Kidney (tissue), 14 donors: ENCODE results near the gene ITIH1. TPM values are rescaled to one million over a fixed set of nuclear protein-coding genes. Genes with fewer than 3 reads are reported as not detected.

Experiments used
- DNase-seq, 5 donors: peaks; one replicate each; pipeline ENCODE4 v3.0.0-alpha.2; 2013 to 2020
- FAIRE-seq: peaks from 2 replicates; lab custom pipeline; 2012; peaks lifted over from hg19 to GRCh38; lab: Jason Lieb, UNC
- H3K27ac ChIP-seq, 2 donors: one replicate each; pipeline ENCODE4 v1.7.0; 2013; ENCODE audit warnings: low read depth in 2 of 2, low read length in 2 of 2, inconsistent platforms in 1 of 2
- H3K27me3 ChIP-seq: one replicate; pipeline ENCODE4 v1.7.1; 2013; ENCODE audit warnings: low read length, inconsistent platforms; ENCODE audit not compliant: control insufficient read depth, insufficient read depth
- H3K36me3 ChIP-seq, 3 donors: one replicate each; pipeline versions ENCODE4 v1.7.0 to v1.7.1; 2013; ENCODE audit warnings: low read length in 3 of 3, control low read depth in 1 of 3, inconsistent platforms in 1 of 3; ENCODE audit not compliant: insufficient read depth in 3 of 3, control insufficient read depth in 2 of 3
- H3K4me1 ChIP-seq, 3 donors: one replicate each; pipeline versions ENCODE4 v1.7.0 to v1.7.1; 2013; ENCODE audit warnings: low read length in 3 of 3, inconsistent platforms in 1 of 3, low read depth in 1 of 3; ENCODE audit not compliant: control insufficient read depth in 2 of 3, insufficient read depth in 2 of 3
- H3K4me3 ChIP-seq, 3 donors: one replicate each; pipeline versions ENCODE4 v1.7.0 to v1.8.1; 2013; ENCODE audit warnings: low read length in 3 of 3, control low read depth in 1 of 3, inconsistent platforms in 1 of 3
- H3K9ac ChIP-seq, 3 donors: one replicate each; pipeline versions ENCODE4 v1.7.0 to v1.7.1; 2013; ENCODE audit warnings: low read length in 3 of 3, control low read depth in 1 of 3, inconsistent platforms in 1 of 3
- H3K9me3 ChIP-seq, 3 donors: one replicate each; pipeline versions ENCODE4 v1.7.0 to v1.7.1; 2013; ENCODE audit warnings: low read length in 3 of 3, control low read depth in 1 of 3, inconsistent platforms in 1 of 3; ENCODE audit not compliant: control insufficient read depth in 2 of 3, insufficient read depth in 1 of 3
- CTCF ChIP-seq: IDR thresholded peaks from 3 replicates; pipeline ENCODE4 v1.5.1; 2012; ENCODE audit warnings: mild to moderate bottlenecking, moderate library complexity, borderline replicate concordance; ENCODE audit not compliant: insufficient read depth; ENCODE audit errors: extremely low read depth
- intact Hi-C: fragments of 100-400 bp; cut with DNase I; formaldehyde crosslinking; loops from one replicate; pipeline ENCODE4 v1.11.1; 2022
- polyA plus RNA-seq: library from polyadenylated mRNA; stranded (reverse); fragments of 350-450 nt; fragmentation: Illumina TruSeq; extraction: RNeasy Lipid Tissue Mini Kit (QIAGEN cat#74804); gene quantifications from one replicate; pipeline ENCODE4 v1.2.3, GENCODE V29; 2014; ENCODE audit warnings: low read depth, low replicate concordance; ENCODE audit not compliant: insufficient read depth
- total RNA-seq: library from RNA; stranded (reverse); fragmentation: NEBNext Ultra II Directional; extraction: Animal tissue kit (Norgen Biotek cat#: 25700); gene quantifications from one replicate; pipeline ENCODE4 v1.2.1, GENCODE V29; 2021
- donor health status: control.
- donor health status: control.
- donor health status: control.
- donor health status: control.
- donor health status: control.
- donor health status: DM: yes; HTN: yes; CAD: no.
- donor health status: Normal renal cell carcinoma (clear cell type).

Gene ITIH1
- total and polyA plus RNA-seq, 2 donors from 2014 or later, result 0.22 TPM; not detected in 1

GRCh38 chr3:52801839-52802238 lies 24.4 kb downstream of the ITIH1 start:
- Histone ChIP-seq H3K27me3 (no peaks in the 10 kb centered on the region), H3K4me1 (no peaks in the 10 kb centered on the region), H3K9ac (no peak overlapping the region), H3K27ac (no peak overlapping the region), H3K4me3 (no peak overlapping the region), H3K36me3 (no peaks in the 10 kb centered on the region), H3K9me3 (no peaks in the 10 kb centered on the region)
- intact Hi-C loops, result no loop called here
- no peak for FAIRE-seq
- no peak for TF ChIP-seq CTCF
- DNase-seq, result no peak

- Histone ChIP-seq H3K27ac (no peak overlapping the region), H3K9me3 (no peaks in the 10 kb centered on the region), H3K4me3 (no peak overlapping the region), H3K4me1 (no peaks in the 10 kb centered on the region), H3K36me3 (no peaks in the 10 kb centered on the region), H3K9ac (no peak overlapping the region), H3K27me3 (no peaks in the 10 kb centered on the region)
- no peak for TF ChIP-seq CTCF
- intact Hi-C loops, result no loop called here
- DNase-seq, result no peak
- FAIRE-seq, result no peak
Observed at GRCh38 chr3:52805270-52806039, 28.1 kb downstream of the ITIH1 start.

- FAIRE-seq (no peak), DNase-seq (no peak)
- no peaks in the 10 kb centered on the region for H3K27me3 ChIP-seq
- H3K9me3 ChIP-seq, result no peaks in the 10 kb centered on the region
- no peaks in the 10 kb centered on the region for H3K36me3 ChIP-seq
- no peak overlapping the region for H3K27ac ChIP-seq
- H3K9ac ChIP-seq, result no peak overlapping the region
- intact Hi-C loops, result no loop called here
- H3K4me1 ChIP-seq, result no peaks in the 10 kb centered on the region
- H3K4me3 ChIP-seq, result no peak overlapping the region
- TF ChIP-seq CTCF, result no peak
Observed at GRCh38 chr3:52809149-52809548, 31.8 kb downstream of the ITIH1 start.
